Measurements from ENCODE around the gene WNT2B.

WNT2B gene

DNA sequence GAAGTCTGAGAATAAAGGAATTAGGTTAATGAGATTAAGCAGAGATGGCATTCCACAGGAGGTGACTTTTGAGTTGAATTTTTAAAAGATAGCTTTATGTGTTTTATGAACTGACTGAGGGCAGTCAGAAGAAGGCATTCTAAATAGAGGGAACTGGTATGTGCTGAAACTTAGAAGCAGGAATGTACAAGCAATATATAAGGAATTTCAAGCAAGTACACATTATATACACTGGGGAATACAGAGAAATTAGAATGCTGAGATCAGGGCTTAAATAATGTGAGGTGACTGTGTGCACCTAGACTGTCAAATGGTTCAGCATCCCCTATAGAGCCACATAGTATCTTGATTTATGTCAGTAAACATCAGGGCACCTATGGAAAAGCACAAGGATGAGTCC, 19.3 kb downstream of the WNT2B start:
- Histone ChIP-seq H3K9me3 (ENCODE audit: insufficient read depth, low read depth, low read length) (no peaks in the 10 kb centered on the region), H3K4me2 (ENCODE audit: low read length) (no peak overlapping the region), H2BK5ac (ENCODE audit: low read depth, low read length, poor library complexity) (no peak overlapping the region), H4K8ac (ENCODE audit: low read depth, low read length) (no peak overlapping the region), H3K14ac (ENCODE audit: low read length) (no peak overlapping the region), H3K4me1 (ENCODE audit: control insufficient read depth in 1 of 2, insufficient read depth in 2 of 2, low read length in 2 of 2) (peaks cover 16 to 20% of the 10 kb centered on the region in 2 experiments), H2BK12ac (ENCODE audit: low read length) (no peak overlapping the region), H3K27me3 (ENCODE audit: insufficient read depth, low read length) (no peaks in the 10 kb centered on the region), H4K91ac (ENCODE audit: low read depth, low read length) (no peak overlapping the region), H2BK120ac (ENCODE audit: insufficient read depth, low read length, poor library complexity) (no peak overlapping the region), H3K9ac (ENCODE audit: low read length) (no peak overlapping the region), H3K27ac (ENCODE audit: low read depth, low read length) (no peak overlapping the region), H4K12ac (ENCODE audit: low read depth, low read length) (no peak overlapping the region), H3K18ac (ENCODE audit: low read length) (no peak overlapping the region), H2AK5ac (ENCODE audit: low read length) (no peak overlapping the region), H3K79me2 (ENCODE audit: control insufficient read depth, insufficient read depth, low read length, poor library complexity) (no peaks in the 10 kb centered on the region), H3K4ac (ENCODE audit: low read depth, low read length) (no peak overlapping the region), H3K36me3 (ENCODE audit: control insufficient read depth in 1 of 2, insufficient read depth in 2 of 2, low read length in 2 of 2) (no peaks in the 10 kb centered on the region), H3K4me3 (ENCODE audit: low read depth, low read length) (no peak overlapping the region), H3K23ac (ENCODE audit: low read length) (no peak overlapping the region), H3K79me1 (ENCODE audit: low read length) (peaks cover 2% of the 10 kb centered on the region), H2AFZ (ENCODE audit: insufficient read depth, low read length, poor library complexity) (no peak overlapping the region)
- peak in 1 of 2 donors; percentile 23 for DNase-seq

DNA sequence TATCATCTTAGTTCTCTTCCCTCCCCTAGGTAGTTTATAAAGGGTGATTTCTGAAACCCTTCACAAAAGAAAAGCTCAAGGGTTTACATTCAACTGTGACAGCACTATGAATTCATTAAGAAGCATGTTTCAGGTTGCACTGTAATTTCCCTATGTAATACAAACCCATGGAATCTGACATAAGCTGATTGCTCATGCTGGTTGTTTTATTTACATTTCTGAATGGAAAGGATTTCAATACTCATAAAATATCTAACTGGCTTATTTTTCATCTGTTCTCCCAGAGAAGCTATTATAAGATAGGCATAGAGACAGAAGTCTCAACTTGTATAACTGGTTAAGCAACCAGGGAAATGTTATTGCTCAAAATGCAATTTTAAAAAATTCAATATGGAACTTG, 20.5 kb downstream of the WNT2B start:
- H4K8ac ChIP-seq (ENCODE audit: low read depth, low read length): no peak overlapping the region
- no peak overlapping the region for H3K18ac ChIP-seq (ENCODE audit: low read length)
- no peak overlapping the region for H3K4me2 ChIP-seq (ENCODE audit: low read length)
- no peak overlapping the region for H4K12ac ChIP-seq (ENCODE audit: low read depth, low read length)
- no peaks in the 10 kb centered on the region for H3K27me3 ChIP-seq (ENCODE audit: insufficient read depth, low read length)
- no peaks in the 10 kb centered on the region for H3K79me2 ChIP-seq (ENCODE audit: control insufficient read depth, insufficient read depth, low read length, poor library complexity)
- H3K14ac ChIP-seq (ENCODE audit: low read length): no peak overlapping the region
- peaks cover 14 to 16% of the 10 kb centered on the region in 2 experiments for H3K4me1 ChIP-seq (ENCODE audit: control insufficient read depth in 1 of 2, insufficient read depth in 2 of 2, low read length in 2 of 2)
- H3K9me3 ChIP-seq (ENCODE audit: insufficient read depth, low read depth, low read length): no peaks in the 10 kb centered on the region
- H3K4me3 ChIP-seq (ENCODE audit: low read depth, low read length): no peak overlapping the region
- no peak overlapping the region for H3K27ac ChIP-seq (ENCODE audit: low read depth, low read length)
- no peak overlapping the region for H3K9ac ChIP-seq (ENCODE audit: low read length)
- no peaks in the 10 kb centered on the region for H3K36me3 ChIP-seq (ENCODE audit: control insufficient read depth in 1 of 2, insufficient read depth in 2 of 2, low read length in 2 of 2)
- DNase-seq: peak in 1 of 2 donors; percentile 48
- no peak overlapping the region for H2BK120ac ChIP-seq (ENCODE audit: insufficient read depth, low read length, poor library complexity)
- H3K79me1 ChIP-seq (ENCODE audit: low read length): no peaks in the 10 kb centered on the region
- no peak overlapping the region for H3K4ac ChIP-seq (ENCODE audit: low read depth, low read length)
- no peak overlapping the region for H2BK5ac ChIP-seq (ENCODE audit: low read depth, low read length, poor library complexity)
- no peak overlapping the region for H2AK5ac ChIP-seq (ENCODE audit: low read length)
- H2BK12ac ChIP-seq (ENCODE audit: low read length): no peak overlapping the region
- no peak overlapping the region for H4K91ac ChIP-seq (ENCODE audit: low read depth, low read length)
- H2AFZ ChIP-seq (ENCODE audit: insufficient read depth, low read length, poor library complexity): no peak overlapping the region
- H3K23ac ChIP-seq (ENCODE audit: low read length): no peak overlapping the region

DNA sequence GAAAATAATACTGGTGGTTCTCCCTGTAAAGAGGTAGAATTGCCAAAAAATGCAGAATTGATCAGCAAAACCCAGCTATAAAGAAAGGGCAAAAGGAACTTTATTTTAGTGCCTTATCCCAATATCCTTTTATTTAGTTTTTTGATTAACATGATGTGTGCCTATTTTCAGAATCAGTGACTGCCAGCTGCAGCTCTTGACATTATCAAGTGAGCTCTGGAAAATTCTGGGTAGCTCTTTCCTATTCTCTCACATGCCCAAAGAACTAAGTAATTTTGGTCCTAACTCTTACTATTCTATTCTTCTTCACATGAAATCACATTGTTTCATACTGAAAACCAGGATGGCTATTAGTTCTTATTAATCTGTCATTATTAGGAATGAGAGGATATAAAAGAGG, 22.1 kb downstream of the WNT2B start:
- no peaks in the 10 kb centered on the region for H3K79me2 ChIP-seq (ENCODE audit: control insufficient read depth, insufficient read depth, low read length, poor library complexity)
- no peak overlapping the region for H2BK120ac ChIP-seq (ENCODE audit: insufficient read depth, low read length, poor library complexity)
- no peak overlapping the region for H3K18ac ChIP-seq (ENCODE audit: low read length)
- H3K79me1 ChIP-seq (ENCODE audit: low read length): no peaks in the 10 kb centered on the region
- H3K4me1 ChIP-seq (ENCODE audit: control insufficient read depth in 1 of 2, insufficient read depth in 2 of 2, low read length in 2 of 2): peaks cover 8 to 9% of the 10 kb centered on the region in 2 experiments
- no peak overlapping the region for H2BK5ac ChIP-seq (ENCODE audit: low read depth, low read length, poor library complexity)
- no peak overlapping the region for H4K8ac ChIP-seq (ENCODE audit: low read depth, low read length)
- no peak overlapping the region for H3K9ac ChIP-seq (ENCODE audit: low read length)
- H3K23ac ChIP-seq (ENCODE audit: low read length): no peak overlapping the region
- no peak overlapping the region for H4K91ac ChIP-seq (ENCODE audit: low read depth, low read length)
- no peak overlapping the region for H2AFZ ChIP-seq (ENCODE audit: insufficient read depth, low read length, poor library complexity)
- no peak overlapping the region for H3K4ac ChIP-seq (ENCODE audit: low read depth, low read length)
- no peak overlapping the region for H2BK12ac ChIP-seq (ENCODE audit: low read length)
- no peaks in the 10 kb centered on the region for H3K9me3 ChIP-seq (ENCODE audit: insufficient read depth, low read depth, low read length)
- H3K4me3 ChIP-seq (ENCODE audit: low read depth, low read length): no peak overlapping the region
- no peaks in the 10 kb centered on the region for H3K36me3 ChIP-seq (ENCODE audit: control insufficient read depth in 1 of 2, insufficient read depth in 2 of 2, low read length in 2 of 2)
- no peak overlapping the region for H3K4me2 ChIP-seq (ENCODE audit: low read length)
- no peak overlapping the region for H2AK5ac ChIP-seq (ENCODE audit: low read length)
- H3K27ac ChIP-seq (ENCODE audit: low read depth, low read length): no peak overlapping the region
- DNase-seq: no peak
- no peak overlapping the region for H3K14ac ChIP-seq (ENCODE audit: low read length)
- H3K27me3 ChIP-seq (ENCODE audit: insufficient read depth, low read length): no peaks in the 10 kb centered on the region
- no peak overlapping the region for H4K12ac ChIP-seq (ENCODE audit: low read depth, low read length)

DNA sequence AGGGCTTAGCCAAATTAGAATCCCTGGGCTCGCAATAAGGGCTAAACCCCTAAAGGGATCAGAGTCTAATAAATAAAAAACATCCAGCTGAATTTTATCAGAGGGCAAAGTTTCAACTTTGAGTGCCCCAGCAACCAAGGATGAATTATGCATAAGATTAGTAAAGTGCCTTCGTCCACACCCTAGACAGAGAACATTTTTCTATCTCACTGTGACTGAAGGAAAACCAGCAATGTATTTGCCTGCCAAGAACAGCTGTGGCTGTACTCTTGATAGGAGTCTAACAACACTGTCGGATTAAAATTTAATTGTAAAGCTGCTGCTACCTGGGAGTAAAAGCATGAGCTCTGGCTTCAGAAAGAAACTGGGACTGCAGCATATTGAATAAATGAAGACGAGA, 23.3 kb downstream of the WNT2B start:
- Histone ChIP-seq H3K79me1 (ENCODE audit: low read length) (no peaks in the 10 kb centered on the region), H2BK12ac (ENCODE audit: low read length) (no peak overlapping the region), H3K9ac (ENCODE audit: low read length) (no peak overlapping the region), H3K4me3 (ENCODE audit: low read depth, low read length) (no peak overlapping the region), H3K18ac (ENCODE audit: low read length) (no peak overlapping the region), H4K12ac (ENCODE audit: low read depth, low read length) (no peak overlapping the region), H3K23ac (ENCODE audit: low read length) (no peak overlapping the region), H3K36me3 (ENCODE audit: control insufficient read depth in 1 of 2, insufficient read depth in 2 of 2, low read length in 2 of 2) (no peaks in the 10 kb centered on the region), H4K91ac (ENCODE audit: low read depth, low read length) (no peak overlapping the region), H3K4ac (ENCODE audit: low read depth, low read length) (no peak overlapping the region), H3K9me3 (ENCODE audit: insufficient read depth, low read depth, low read length) (no peaks in the 10 kb centered on the region), H2BK120ac (ENCODE audit: insufficient read depth, low read length, poor library complexity) (no peak overlapping the region), H4K8ac (ENCODE audit: low read depth, low read length) (no peak overlapping the region), H2BK5ac (ENCODE audit: low read depth, low read length, poor library complexity) (no peak overlapping the region), H2AK5ac (ENCODE audit: low read length) (no peak overlapping the region), H3K27ac (ENCODE audit: low read depth, low read length) (no peak overlapping the region), H3K4me2 (ENCODE audit: low read length) (no peak overlapping the region), H3K14ac (ENCODE audit: low read length) (no peak overlapping the region), H3K79me2 (ENCODE audit: control insufficient read depth, insufficient read depth, low read length, poor library complexity) (no peaks in the 10 kb centered on the region), H3K4me1 (ENCODE audit: control insufficient read depth in 1 of 2, insufficient read depth in 2 of 2, low read length in 2 of 2) (peaks cover 7% of the 10 kb centered on the region in 2 experiments), H3K27me3 (ENCODE audit: insufficient read depth, low read length) (no peaks in the 10 kb centered on the region), H2AFZ (ENCODE audit: insufficient read depth, low read length, poor library complexity) (no peak overlapping the region)
- no CpG with 5 or more reads among the region's 4 CpGs for WGBS (ENCODE audit: extremely low coverage, insufficient coverage, insufficient read length)
- no peak for DNase-seq

DNA sequence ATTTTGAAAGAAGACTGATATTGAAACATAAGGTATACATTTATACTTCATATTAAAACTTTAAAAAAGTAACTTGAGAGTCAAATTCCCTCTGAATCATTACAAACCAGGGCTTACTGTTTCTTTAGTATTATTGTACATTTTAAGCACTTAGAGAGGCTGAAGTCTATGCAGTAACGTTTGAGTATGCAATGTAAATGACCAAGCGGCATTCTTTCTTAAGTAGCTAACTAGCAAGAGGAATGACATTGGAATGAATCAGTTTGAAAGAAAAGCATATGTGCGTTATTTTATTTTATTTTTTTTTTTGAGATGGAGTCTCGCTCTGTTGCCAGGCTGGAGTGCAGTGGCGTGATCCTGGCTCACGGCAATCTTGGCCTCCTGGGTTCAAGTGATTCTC, 24.3 kb downstream of the WNT2B start:
- H3K9ac ChIP-seq (ENCODE audit: low read length): no peak overlapping the region
- no peak overlapping the region for H3K14ac ChIP-seq (ENCODE audit: low read length)
- H2BK5ac ChIP-seq (ENCODE audit: low read depth, low read length, poor library complexity): no peak overlapping the region
- no peak overlapping the region for H4K8ac ChIP-seq (ENCODE audit: low read depth, low read length)
- no peak overlapping the region for H3K4ac ChIP-seq (ENCODE audit: low read depth, low read length)
- H4K12ac ChIP-seq (ENCODE audit: low read depth, low read length): no peak overlapping the region
- H3K4me3 ChIP-seq (ENCODE audit: low read depth, low read length): no peak overlapping the region
- H3K9me3 ChIP-seq (ENCODE audit: insufficient read depth, low read depth, low read length): no peaks in the 10 kb centered on the region
- H3K18ac ChIP-seq (ENCODE audit: low read length): no peak overlapping the region
- H3K27me3 ChIP-seq (ENCODE audit: insufficient read depth, low read length): no peaks in the 10 kb centered on the region
- peak in 1 of 2 donors; percentile 59 for DNase-seq
- H4K91ac ChIP-seq (ENCODE audit: low read depth, low read length): no peak overlapping the region
- no peak overlapping the region for H2BK12ac ChIP-seq (ENCODE audit: low read length)
- H3K27ac ChIP-seq (ENCODE audit: low read depth, low read length): no peak overlapping the region
- H2BK120ac ChIP-seq (ENCODE audit: insufficient read depth, low read length, poor library complexity): no peak overlapping the region
- H2AFZ ChIP-seq (ENCODE audit: insufficient read depth, low read length, poor library complexity): no peak overlapping the region
- H3K4me1 ChIP-seq (ENCODE audit: control insufficient read depth in 1 of 2, insufficient read depth in 2 of 2, low read length in 2 of 2): no peaks in the 10 kb centered on the region
- no peaks in the 10 kb centered on the region for H3K79me2 ChIP-seq (ENCODE audit: control insufficient read depth, insufficient read depth, low read length, poor library complexity)
- no peak overlapping the region for H2AK5ac ChIP-seq (ENCODE audit: low read length)
- H3K23ac ChIP-seq (ENCODE audit: low read length): no peak overlapping the region
- H3K4me2 ChIP-seq (ENCODE audit: low read length): no peak overlapping the region
- H3K36me3 ChIP-seq (ENCODE audit: control insufficient read depth in 1 of 2, insufficient read depth in 2 of 2, low read length in 2 of 2): no peaks in the 10 kb centered on the region
- 100% methylated on average over 1 of the region's 6 CpGs for WGBS (ENCODE audit: extremely low coverage, insufficient coverage, insufficient read length)
- H3K79me1 ChIP-seq (ENCODE audit: low read length): no peaks in the 10 kb centered on the region
